ENCODE data around the gene SGMS1.

The SGMS1 gene

GRCh38 chr10:50625649-50626132, 1.9 kb upstream of the SGMS1 start:
- DNase-seq (ENCODE audit: extremely low read depth, insufficient read length) = no peak
- Histone ChIP-seq H3K36me3 (ENCODE audit: control insufficient read depth, insufficient read depth, low read length) (no peaks in the 10 kb centered on the region), H3K27me3 (replicated peaks; ENCODE audit: control insufficient read depth, insufficient read depth, low read length) (no peaks in the 10 kb centered on the region), H3K4me3 (replicated peaks; ENCODE audit: low read depth, low read length) (peak overlapping the region; percentile 91)
- no peak for TF ChIP-seq CTCF (IDR thresholded peaks at IDR 0.05; ENCODE audit: insufficient read depth, low read length, poor library complexity, severe bottlenecking)

GRCh38 chr10:50624866-50625501, 1.2 kb upstream of the SGMS1 start:
- H3K36me3 ChIP-seq (ENCODE audit: control insufficient read depth, insufficient read depth, low read length) = no peaks in the 10 kb centered on the region
- TF ChIP-seq CTCF (IDR thresholded peaks at IDR 0.05; ENCODE audit: insufficient read depth, low read length, poor library complexity, severe bottlenecking) = peak; percentile 61
- no peak for DNase-seq (ENCODE audit: extremely low read depth, insufficient read length)

GRCh38 chr10:50624413-50624865, 683 bp upstream of the SGMS1 start:
- TF ChIP-seq CTCF (IDR thresholded peaks at IDR 0.05; ENCODE audit: insufficient read depth, low read length, poor library complexity, severe bottlenecking) = no peak
- H3K27me3 ChIP-seq (replicated peaks; ENCODE audit: control insufficient read depth, insufficient read depth, low read length) = no peaks in the 10 kb centered on the region
- peak overlapping the region; percentile 91 for H3K4me3 ChIP-seq (replicated peaks; ENCODE audit: low read depth, low read length)

More at GRCh38 chr10:50624866-50625501, 1.2 kb upstream of the SGMS1 start:
- Histone ChIP-seq H3K4me3 (replicated peaks; ENCODE audit: low read depth, low read length) (peak overlapping the region; percentile 91), H3K27me3 (replicated peaks; ENCODE audit: control insufficient read depth, insufficient read depth, low read length) (no peaks in the 10 kb centered on the region)

GRCh38 chr10:50622706-50623662, 772 bp downstream of the SGMS1 start:
- Histone ChIP-seq H3K27me3 (replicated peaks; ENCODE audit: control insufficient read depth, insufficient read depth, low read length) (no peaks in the 10 kb centered on the region), H3K36me3 (ENCODE audit: control insufficient read depth, insufficient read depth, low read length) (no peaks in the 10 kb centered on the region), H3K4me3 (replicated peaks; ENCODE audit: low read depth, low read length) (peak overlapping the region; percentile 91)
- peak; percentile 12 for TF ChIP-seq CTCF (IDR thresholded peaks at IDR 0.05; ENCODE audit: insufficient read depth, low read length, poor library complexity, severe bottlenecking)
- DNase-seq (ENCODE audit: extremely low read depth, insufficient read length) = peak; percentile 45

More at GRCh38 chr10:50624413-50624865, 683 bp upstream of the SGMS1 start:
- no peaks in the 10 kb centered on the region for H3K36me3 ChIP-seq (ENCODE audit: control insufficient read depth, insufficient read depth, low read length)
- peak; percentile 97 for DNase-seq (ENCODE audit: extremely low read depth, insufficient read length)

- Histone ChIP-seq H3K4me3 (replicated peaks; ENCODE audit: low read depth, low read length) (peak overlapping the region; percentile 91), H3K27me3 (replicated peaks; ENCODE audit: control insufficient read depth, insufficient read depth, low read length) (no peaks in the 10 kb centered on the region), H3K36me3 (ENCODE audit: control insufficient read depth, insufficient read depth, low read length) (no peaks in the 10 kb centered on the region)
- DNase-seq (ENCODE audit: extremely low read depth, insufficient read length) = peak; percentile 69
- TF ChIP-seq CTCF (IDR thresholded peaks at IDR 0.05; ENCODE audit: insufficient read depth, low read length, poor library complexity, severe bottlenecking) = peak; percentile 24
These were observed 1.6 kb downstream of the SGMS1 start for GRCh38 chr10:50621968-50622705.

Measured in GM06990 (cell line).